ENCODE data around the gene DYRK4. TPM values are rescaled to one million over a fixed set of nuclear protein-coding genes. Genes with fewer than 3 reads are reported as not detected.

DYRK4 gene
- total RNA-seq, 1 donor from 2014 or later: 30.1 TPM

DNA sequence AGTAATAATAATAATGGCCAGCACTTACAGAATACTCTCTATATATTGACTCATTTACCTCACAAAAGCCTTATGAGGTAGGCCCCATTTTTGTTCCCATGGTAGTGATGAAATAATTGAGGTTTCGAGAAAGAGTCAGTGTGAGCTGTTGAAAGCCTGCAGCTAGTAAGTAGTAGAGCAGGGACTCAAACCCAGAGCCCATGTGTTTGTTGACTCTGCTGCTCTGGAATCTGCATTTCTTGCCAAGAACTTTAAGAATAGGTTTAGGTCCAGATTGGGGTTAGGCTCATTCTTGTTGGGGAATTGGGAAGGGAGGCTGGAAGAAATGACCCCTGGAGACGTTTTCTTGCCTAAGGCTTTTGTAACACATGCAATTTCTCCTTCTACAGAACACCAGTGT lies 27.9 kb downstream of the DYRK4 start:
- H3K27me3 ChIP-seq: no peaks in the 10 kb centered on the region
- ATAC-seq (no peak), DNase-seq (no peak)
- H3K36me3 ChIP-seq: no peaks in the 10 kb centered on the region
- no peaks in the 10 kb centered on the region for H3K4me1 ChIP-seq
- TF ChIP-seq, protein P1, sequence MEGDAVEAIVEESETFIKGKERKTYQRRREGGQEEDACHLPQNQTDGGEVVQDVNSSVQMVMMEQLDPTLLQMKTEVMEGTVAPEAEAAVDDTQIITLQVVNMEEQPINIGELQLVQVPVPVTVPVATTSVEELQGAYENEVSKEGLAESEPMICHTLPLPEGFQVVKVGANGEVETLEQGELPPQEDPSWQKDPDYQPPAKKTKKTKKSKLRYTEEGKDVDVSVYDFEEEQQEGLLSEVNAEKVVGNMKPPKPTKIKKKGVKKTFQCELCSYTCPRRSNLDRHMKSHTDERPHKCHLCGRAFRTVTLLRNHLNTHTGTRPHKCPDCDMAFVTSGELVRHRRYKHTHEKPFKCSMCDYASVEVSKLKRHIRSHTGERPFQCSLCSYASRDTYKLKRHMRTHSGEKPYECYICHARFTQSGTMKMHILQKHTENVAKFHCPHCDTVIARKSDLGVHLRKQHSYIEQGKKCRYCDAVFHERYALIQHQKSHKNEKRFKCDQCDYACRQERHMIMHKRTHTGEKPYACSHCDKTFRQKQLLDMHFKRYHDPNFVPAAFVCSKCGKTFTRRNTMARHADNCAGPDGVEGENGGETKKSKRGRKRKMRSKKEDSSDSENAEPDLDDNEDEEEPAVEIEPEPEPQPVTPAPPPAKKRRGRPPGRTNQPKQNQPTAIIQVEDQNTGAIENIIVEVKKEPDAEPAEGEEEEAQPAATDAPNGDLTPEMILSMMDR (IDR thresholded peaks at IDR 0.05): no peak
- H3K27ac ChIP-seq: no peak overlapping the region
- H3K4me3 ChIP-seq: no peak overlapping the region
- no peaks in the 10 kb centered on the region for H3K9me3 ChIP-seq
- intact Hi-C loops (cut with DNase I): no loop called here

DNA sequence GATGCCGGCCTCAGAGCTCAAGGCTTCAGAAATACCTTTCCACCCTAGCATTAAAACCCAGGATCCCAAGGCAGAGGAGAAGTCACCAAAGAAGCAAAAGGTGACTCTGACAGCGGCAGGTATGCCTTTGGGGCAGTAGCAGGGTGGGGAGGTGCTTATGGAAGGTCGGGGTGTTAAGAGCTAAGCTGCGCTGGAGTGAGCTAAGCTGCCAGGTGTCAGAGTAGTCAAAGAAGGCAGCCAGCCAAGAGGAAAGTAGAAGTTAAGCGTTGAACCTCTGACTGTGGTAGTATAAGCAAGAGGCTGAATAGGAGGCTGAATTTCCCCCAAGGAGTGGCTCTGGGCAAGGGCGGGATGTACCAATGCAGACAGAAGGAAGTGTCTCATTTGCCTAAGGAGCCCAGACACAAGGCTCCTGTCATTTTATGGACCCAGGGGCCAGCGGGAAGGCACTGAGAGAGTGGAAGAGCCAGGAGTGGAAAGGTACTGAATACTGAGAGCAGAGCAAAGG lies 29.2 kb downstream of the DYRK4 start:
- no peaks in the 10 kb centered on the region for H3K27me3 ChIP-seq
- intact Hi-C loops (cut with DNase I): no loop called here
- no peaks in the 10 kb centered on the region for H3K4me1 ChIP-seq
- H3K9me3 ChIP-seq: no peaks in the 10 kb centered on the region
- DNase-seq: no peak
- no peaks in the 10 kb centered on the region for H3K36me3 ChIP-seq
- ATAC-seq: no peak
- no peak overlapping the region for H3K4me3 ChIP-seq
- TF ChIP-seq, protein P1 (IDR thresholded peaks at IDR 0.05): no peak
- no peak overlapping the region for H3K27ac ChIP-seq

DNA sequence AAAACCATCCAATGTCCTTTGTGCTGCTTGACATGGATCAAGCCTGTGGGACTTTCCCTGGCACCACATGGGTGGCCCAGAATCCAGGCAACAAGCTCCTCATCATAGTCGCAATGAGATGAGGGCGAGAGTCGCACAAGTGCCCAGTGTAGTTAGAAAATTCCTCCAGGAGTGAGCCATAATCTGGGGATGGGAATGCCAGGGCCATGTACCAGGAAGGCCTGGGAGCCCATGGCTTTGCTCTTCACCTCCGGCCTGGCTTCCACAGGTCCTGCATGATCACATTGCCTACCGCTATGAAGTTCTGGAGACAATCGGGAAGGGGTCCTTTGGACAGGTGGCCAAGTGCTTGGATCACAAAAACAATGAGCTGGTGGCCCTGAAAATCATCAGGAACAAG lies 33.9 kb downstream of the DYRK4 start:
- TF ChIP-seq, protein P1 (IDR thresholded peaks at IDR 0.05): no peak
- ATAC-seq: no peak
- Histone ChIP-seq H3K27me3 (no peaks in the 10 kb centered on the region), H3K4me3 (no peak overlapping the region), H3K27ac (no peak overlapping the region), H3K9me3 (no peaks in the 10 kb centered on the region), H3K4me1 (no peaks in the 10 kb centered on the region), H3K36me3 (no peaks in the 10 kb centered on the region)
- intact Hi-C loops (cut with DNase I): no loop called here
- DNase-seq: no peak

DNA sequence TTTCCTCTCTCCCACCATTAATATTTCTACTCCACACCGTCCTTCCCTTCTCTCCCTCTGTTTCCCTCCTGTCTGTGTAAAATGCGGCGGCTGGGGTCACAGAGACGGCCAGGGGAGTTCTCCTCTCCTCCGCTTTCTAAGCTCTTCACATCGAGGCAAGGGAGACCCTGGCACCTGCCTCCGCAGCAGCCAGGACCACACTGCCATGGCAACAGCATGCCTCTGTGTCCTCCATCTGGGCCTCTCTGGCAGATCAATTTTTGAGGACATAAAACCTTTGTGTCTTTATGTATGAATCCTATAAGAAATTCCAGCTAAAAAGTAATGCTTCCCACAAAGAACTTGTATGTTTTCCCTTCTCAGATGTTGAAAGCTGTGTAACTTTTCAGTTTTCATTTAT lies 41.4 kb downstream of the DYRK4 start:
- Histone ChIP-seq H3K36me3 (no peaks in the 10 kb centered on the region), H3K4me3 (no peak overlapping the region), H3K4me1 (peaks cover 5% of the 10 kb centered on the region), H3K9me3 (no peaks in the 10 kb centered on the region), H3K27ac (no peak overlapping the region), H3K27me3 (no peaks in the 10 kb centered on the region)
- intact Hi-C loops (cut with DNase I): no loop called here
- ATAC-seq (no peak), DNase-seq (no peak)
- TF ChIP-seq, protein P1 (IDR thresholded peaks at IDR 0.05): no peak

DNA sequence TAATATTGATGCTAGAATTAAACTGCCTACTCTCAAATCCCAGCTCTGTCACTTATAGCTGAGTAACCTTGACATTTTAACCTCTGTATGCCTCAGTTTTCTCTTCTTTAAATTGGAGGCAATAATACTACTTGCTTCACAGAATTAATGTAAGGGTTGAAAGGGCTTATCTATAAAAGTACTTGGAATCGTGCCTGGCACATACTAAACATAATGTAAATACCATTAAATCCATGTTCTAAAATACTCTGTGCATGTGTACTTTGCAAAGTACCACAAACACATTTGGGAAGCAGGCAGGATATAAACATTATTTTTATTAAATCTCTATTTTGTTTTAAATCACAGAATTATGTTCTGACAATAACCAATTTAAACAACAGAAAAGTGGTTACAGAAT lies 41.9 kb downstream of the DYRK4 start:
- TF ChIP-seq, protein P1 (IDR thresholded peaks at IDR 0.05): no peak
- Histone ChIP-seq H3K4me3 (no peak overlapping the region), H3K27me3 (no peaks in the 10 kb centered on the region), H3K9me3 (no peaks in the 10 kb centered on the region), H3K27ac (no peak overlapping the region), H3K4me1 (peaks cover 5% of the 10 kb centered on the region), H3K36me3 (no peaks in the 10 kb centered on the region)
- no peak for DNase-seq
- intact Hi-C loops (cut with DNase I): no loop called here
- no peak for ATAC-seq

DNA sequence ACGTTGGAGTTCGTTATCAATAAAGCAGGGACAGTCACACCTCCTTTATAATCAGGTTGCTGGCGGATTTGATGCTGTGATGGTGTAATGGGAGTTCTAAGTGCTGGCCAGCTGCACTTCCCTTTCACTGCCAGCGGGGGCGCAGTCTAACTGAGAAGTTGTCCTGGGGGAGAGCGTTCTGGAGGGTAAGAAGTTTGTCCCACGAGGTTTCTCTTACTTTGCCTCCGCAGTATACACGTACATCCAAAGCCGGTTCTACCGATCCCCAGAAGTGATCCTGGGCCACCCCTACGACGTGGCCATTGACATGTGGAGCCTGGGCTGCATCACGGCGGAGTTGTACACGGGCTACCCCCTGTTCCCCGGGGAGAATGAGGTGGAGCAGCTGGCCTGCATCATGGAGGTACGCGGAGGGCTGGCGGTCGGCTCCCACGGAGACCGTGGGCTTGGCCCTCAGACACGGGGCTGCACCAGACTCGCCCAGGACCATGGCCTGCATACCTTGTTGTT lies 42.7 kb downstream of the DYRK4 start:
- Histone ChIP-seq H3K36me3 (no peaks in the 10 kb centered on the region), H3K4me3 (peak overlapping the region; percentile 71), H3K27me3 (no peaks in the 10 kb centered on the region), H3K27ac (peak overlapping the region; percentile 69), H3K4me1 (peaks cover 5% of the 10 kb centered on the region), H3K9me3 (no peaks in the 10 kb centered on the region)
- ATAC-seq: peak; percentile 100
- DNase-seq: peak; percentile 87
- TF ChIP-seq, protein P1 (IDR thresholded peaks at IDR 0.05): peak; percentile 99
- intact Hi-C loops (cut with DNase I): no loop called here
